ENCODE data around the gene FERMT1.
"Not testable (repeated sequence)": the region's sequence is repeated elsewhere in the genome, so short reads cannot be mapped to it uniquely, and the experiment has no call there.

The FERMT1 gene

DNA sequence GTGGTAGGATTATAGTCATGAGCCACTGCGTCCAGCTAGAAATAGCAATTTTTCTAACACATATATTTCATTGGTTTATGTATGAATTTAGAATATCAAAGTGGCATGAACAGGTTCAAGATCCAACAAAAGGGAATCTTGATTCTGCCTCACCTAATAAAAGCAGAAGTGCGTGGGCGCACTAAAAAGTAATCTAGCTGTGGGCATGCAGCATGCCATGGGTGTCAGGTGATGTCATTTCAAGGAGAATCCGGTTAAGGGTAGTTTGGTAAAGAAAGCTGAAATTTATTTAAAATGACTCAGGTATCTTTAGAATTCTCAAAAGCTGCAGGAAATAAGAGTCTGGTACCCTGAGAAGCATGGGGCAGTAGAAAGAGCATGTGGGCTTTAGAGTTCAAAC is 86.6 kb downstream of the FERMT1 start:
- DNase-seq = no peak

- DNase-seq = no peak
Observed at GRCh38 chr20:6034134-6034969, 88.5 kb downstream of the FERMT1 start.

- not testable (repeated sequence) for DNase-seq
Observed at GRCh38 chr20:6032907-6033306, 89.9 kb downstream of the FERMT1 start.

DNA sequence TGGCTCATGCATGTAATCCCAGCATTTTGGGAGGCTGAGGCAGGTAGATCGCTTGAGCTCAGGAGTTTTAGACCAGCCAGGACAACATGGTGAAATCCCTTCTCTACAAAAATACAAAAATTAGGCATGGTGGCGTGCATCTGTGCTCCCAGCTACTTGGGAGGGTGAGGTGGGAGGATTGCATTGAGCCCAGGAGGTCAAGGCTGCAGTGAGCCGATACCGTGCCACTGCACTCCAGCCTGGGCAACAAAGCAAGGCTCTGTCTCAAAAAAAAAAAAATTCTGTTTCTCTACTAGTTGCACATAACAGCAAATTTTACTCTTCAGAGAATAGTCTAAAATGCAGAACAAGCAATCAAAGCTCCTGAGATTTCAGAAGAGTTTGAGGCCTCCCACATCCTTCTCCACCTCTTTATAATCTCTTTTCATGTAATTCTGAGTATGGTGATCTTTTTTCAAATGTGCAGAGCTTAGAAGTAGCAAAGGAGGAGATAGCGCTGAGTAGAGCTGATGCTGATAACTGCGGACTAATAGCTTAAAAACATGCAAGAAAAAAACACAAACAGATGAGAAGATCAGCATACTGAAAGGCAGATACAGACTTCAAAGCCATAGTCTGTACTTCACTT is 92.3 kb downstream of the FERMT1 start:
- no peak for DNase-seq

DNA sequence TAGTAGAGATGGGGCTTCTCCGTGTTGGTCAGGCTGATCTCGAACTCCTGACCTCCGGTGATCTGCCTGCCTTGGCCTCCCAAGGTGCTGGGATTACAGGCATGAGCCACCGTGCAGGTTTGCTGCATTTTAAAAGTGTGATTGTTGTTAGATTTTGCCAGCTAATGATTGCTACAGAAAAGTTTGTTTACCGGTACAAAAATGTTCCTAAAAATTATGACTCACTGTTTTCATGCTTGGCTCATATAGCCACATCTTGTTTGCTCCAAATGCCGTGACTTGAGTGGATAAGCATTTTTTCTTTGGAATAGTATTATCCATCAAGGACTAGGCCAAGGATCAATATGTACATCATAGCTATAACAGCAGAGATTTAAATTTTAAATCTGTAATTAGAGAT is 93.3 kb downstream of the FERMT1 start:
- DNase-seq = no peak

GRCh38 chr20:6028818-6029217 is 94.0 kb downstream of the FERMT1 start:
- DNase-seq = no peak

DNA sequence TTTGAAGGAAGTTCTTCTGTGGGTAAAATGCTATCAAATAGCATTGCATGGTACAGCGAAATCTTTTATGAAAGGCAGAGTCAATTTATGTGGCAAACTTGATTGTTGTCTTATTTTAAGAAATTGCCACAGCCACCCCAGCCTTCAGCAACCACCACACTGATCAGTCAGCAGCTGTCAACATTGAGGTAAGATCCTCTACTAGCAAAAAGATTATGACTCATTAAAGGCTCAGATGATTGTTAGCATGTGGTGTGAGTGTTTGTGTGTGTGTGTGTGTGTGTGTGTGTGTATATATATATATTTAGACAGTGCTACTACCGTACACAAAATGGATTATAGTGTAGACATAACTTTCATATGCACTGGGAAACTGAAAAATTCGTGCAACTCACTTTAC is 96.8 kb downstream of the FERMT1 start:
- DNase-seq = no peak
